Transverse colon (tissue), 4 donors: ENCODE measurements around the gene ADAMTS4. TPM values are rescaled to one million over a fixed set of nuclear protein-coding genes. Genes with fewer than 3 reads are reported as not detected.
A peak's percentile ranks its signal among the peaks of the same experiment; 100 is the strongest.

ENCODE experiments used
- DNase-seq: peaks from one replicate; pipeline ENCODE4 v3.0.0-alpha.2; 2019
- H3K27ac ChIP-seq, 4 donors: fragments of 200-600 bp; sonication (generic); 2 replicates each; pipeline ENCODE4 v1.5.1; 2016 to 2018; ENCODE audit warnings: inconsistent platforms in 4 of 4
- H3K27me3 ChIP-seq: fragments of 200-600 bp; sonication (generic); 2 replicates; pipeline ENCODE4 v1.5.1; 2017; ENCODE audit warnings: inconsistent platforms
- H3K36me3 ChIP-seq, 4 donors: fragments of 200-600 bp; sonication (generic); 2 replicates each; pipeline ENCODE4 v1.5.1; 2017 to 2019; ENCODE audit warnings: inconsistent platforms in 4 of 4
- H3K4me1 ChIP-seq, 4 donors: fragments of 200-600 bp; sonication (generic); 2 replicates each; pipeline ENCODE4 v1.5.1; 2017 to 2020; ENCODE audit warnings: inconsistent platforms in 4 of 4
- H3K4me3 ChIP-seq, 4 donors: fragments of 200-600 bp; sonication (generic); 1 replicate in 1 of 4; 2 replicates in 3 of 4; pipeline versions ENCODE4 v1.5.1 to v1.6.1; 2017 to 2019; ENCODE audit warnings: inconsistent platforms in 4 of 4
- H3K9me3 ChIP-seq, 2 donors: fragments of 200-600 bp; sonication (generic); 2 replicates each; pipeline ENCODE4 v1.5.1; 2017 to 2019; ENCODE audit warnings: inconsistent platforms in 2 of 2
- CTCF ChIP-seq, 5 experiments: fragments of 200-600 bp in 3 of 5; fragments of 450-650 bp in 2 of 5; sonication (generic) in 3 of 5; IDR thresholded peaks; 1 replicate in 2 of 5; 2 replicates in 3 of 5; pipeline ENCODE4 v1.5.1; 2016 to 2017; ENCODE audit warnings: antibody characterized with exemption in 5 of 5, inconsistent platforms in 3 of 5, mild to moderate bottlenecking in 2 of 5, moderate library complexity in 1 of 5
- EP300 ChIP-seq: sonication (generic); formaldehyde crosslinking; IDR thresholded peaks from one replicate; pipeline ENCODE4 v1.6.1; 2017; ENCODE audit warnings: antibody characterized with exemption, low read depth
- POLR2A ChIP-seq: fragments of 450-650 bp; IDR thresholded peaks from one replicate; pipeline ENCODE4 v1.6.1; 2016; ENCODE audit warnings: antibody characterized with exemption, mild to moderate bottlenecking, moderate library complexity
- POLR2AphosphoS5 ChIP-seq, 3 donors: sonication (generic); formaldehyde crosslinking; IDR thresholded peaks; one replicate each; pipeline ENCODE4 v1.6.1; 2016; ENCODE audit warnings: antibody characterized with exemption in 3 of 3
- WGBS, 2 donors: methylation state at CpG; one replicate each; pipeline ENCODE4 v1.1.5; 2018; ENCODE audit warnings: low coverage in 1 of 2; 5-methylcytosine and 5-hydroxymethylcytosine counted together
- in situ Hi-C, 4 donors: fragments of 200-750 bp; cut with MboI; loops; one replicate each; pipeline versions ENCODE4 v1.15.0 to v1.15.1; 2017; ENCODE audit warnings: low sequenced_read_pairs in 3 of 4, low pct_ligation_motif_present in 1 of 4, low pct_unique_long_range_greater_than_20kb in 1 of 4
- intact Hi-C: fragments of 100-400 bp; cut with DNase I; formaldehyde crosslinking; loops from one replicate; pipeline ENCODE4 v1.15.1; 2023; ENCODE audit warnings: low total_unique reads
- total RNA-seq, 4 donors: library from RNA; depleted of rRNA; stranded (reverse); fragments of >200 nt; gene quantifications; one replicate each; pipeline ENCODE4 v1.1.0, GENCODE V29; 2016

ADAMTS4 gene
- total RNA-seq, 4 donors from 2014 or later, result 1.2 to 34.8 (median 7.2) TPM

GRCh38 chr1:161207173-161207572, 8.3 kb upstream of the ADAMTS4 start:
- in situ Hi-C loops (loop anchor here in 1 of 4 donors (25.0 kb wide), 1 partner anchor 180 kb away; no protein-coding TSS in a partner anchor), intact Hi-C loops (loop anchor here (5.0 kb wide), 1 partner anchor 180 kb away; no protein-coding TSS in a partner anchor)
- Histone ChIP-seq H3K27me3 (no peaks in the 10 kb centered on the region), H3K4me1 (peaks cover 15 to 59% (median 24%) of the 10 kb centered on the region in 4 donors), H3K4me3 (peak overlapping the region in 1 of 4 donors; percentile 7), H3K27ac (peak overlapping the region; percentile 74 to 98 (median 78)), H3K36me3 (peaks cover 0 to 52% (median 24%) of the 10 kb centered on the region in 4 donors), H3K9me3 (no peaks in the 10 kb centered on the region)
- TF ChIP-seq EP300, result peak; percentile 95
- TF ChIP-seq CTCF (IDR thresholded peaks at IDR 0.05), result no peak
- TF ChIP-seq POLR2A, result peak; percentile 28
- peak; percentile 65 to 89 (median 75) for TF ChIP-seq POLR2AphosphoS5 (IDR thresholded peaks at IDR 0.05)
- WGBS, 2 donors, result 54 to 64% methylated on average over 5 to 8 of the region's 8 CpGs
- DNase-seq, result peak; percentile 50

GRCh38 chr1:161206411-161207140, 7.7 kb upstream of the ADAMTS4 start:
- TF ChIP-seq POLR2AphosphoS5 (IDR thresholded peaks at IDR 0.05) (peak in 1 of 3 donors; percentile 20), CTCF (IDR thresholded peaks at IDR 0.05) (no peak)
- in situ Hi-C loops (loop anchor here in 1 of 4 donors (25.0 kb wide), 1 partner anchor 181 kb away; no protein-coding TSS in a partner anchor), intact Hi-C loops (loop anchor here (5.0 kb wide), 1 partner anchor 181 kb away; no protein-coding TSS in a partner anchor)
- H3K9me3 ChIP-seq, result no peaks in the 10 kb centered on the region
- H3K36me3 ChIP-seq, result peaks cover 0 to 46% (median 21%) of the 10 kb centered on the region in 4 donors
- 77 to 80% methylated on average over 10 to 12 of the region's 12 CpGs for WGBS, 2 donors
- DNase-seq, result no peak
- H3K4me3 ChIP-seq, result no peak overlapping the region
- no peaks in the 10 kb centered on the region for H3K27me3 ChIP-seq
- peak overlapping the region; percentile 74 to 98 (median 78) for H3K27ac ChIP-seq
- peaks cover 18 to 62% (median 26%) of the 10 kb centered on the region in 4 donors for H3K4me1 ChIP-seq

GRCh38 chr1:161201836-161202712, 3.2 kb upstream of the ADAMTS4 start, which contains the start of gene NDUFS2:
Gene NDUFS2 (plus strand): TSS chr1:161202367. CDS start chr1:161202386, 19 bp downstream.
- intact Hi-C loops (no loop called here), in situ Hi-C loops (loop anchor here in 1 of 4 donors (25.0 kb wide), 1 partner anchor 185 kb away; no protein-coding TSS in a partner anchor)
- H3K4me3 ChIP-seq, result peak within 1 kb of the TSS; percentile 66 to 91 (median 78)
- H3K4me1 ChIP-seq, result peaks cover 40 to 82% (median 55%) of the 10 kb centered on the region in 4 donors
- WGBS, 2 donors, result 0 to 2% methylated on average over 6 to 50 of the region's 53 CpGs
- DNase-seq, result peak; percentile 99
- no peaks in the 10 kb centered on the region for H3K9me3 ChIP-seq
- peaks cover 0 to 15% (median 5%) of the 10 kb centered on the region in 4 donors for H3K36me3 ChIP-seq
- peak; percentile 84 for TF ChIP-seq POLR2A
- TF ChIP-seq POLR2AphosphoS5 (IDR thresholded peaks at IDR 0.05), result peak; percentile 64 to 86 (median 85)
- peak in 2 of 5 experiments; percentile 5 to 16 for TF ChIP-seq CTCF (IDR thresholded peaks at IDR 0.05)
- TF ChIP-seq EP300, result no peak
- H3K27ac ChIP-seq, result peak within 1 kb of the TSS; percentile 90 to 98 (median 94)
- no peaks in the 10 kb centered on the region for H3K27me3 ChIP-seq
